NCI-H82 treated with DMSO at 0.1 percent for 48 hours (cell line): ENCODE measurements around the gene C3.

Experiments used
- DNase-seq: peaks from one replicate; lab custom pipeline; 2025; ENCODE audit not compliant: unreplicated experiment; lab: John Stamatoyannopoulos, UW

C3 gene

DNA sequence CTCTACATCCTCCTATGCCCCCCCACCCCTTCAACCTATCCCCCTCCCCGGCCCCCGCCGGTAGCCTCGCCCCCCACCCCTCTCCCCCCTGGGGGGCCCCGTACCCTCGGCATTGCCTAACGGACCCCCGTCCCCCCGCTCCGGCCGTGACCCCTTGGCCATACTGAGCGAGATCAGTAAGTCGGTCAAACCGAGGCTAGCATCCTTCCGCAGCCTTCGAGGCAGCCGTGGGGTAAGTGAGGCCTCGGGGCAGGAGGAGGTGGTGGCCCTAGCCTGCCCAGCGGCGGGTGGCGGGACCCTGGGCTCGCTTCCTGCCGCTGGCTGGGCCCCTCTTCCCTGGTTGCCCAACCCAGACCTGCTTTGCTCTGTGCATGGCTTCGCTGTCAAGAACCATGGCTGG, 25.5 kb upstream of the C3 start:
- DNase-seq, result no peak

DNA sequence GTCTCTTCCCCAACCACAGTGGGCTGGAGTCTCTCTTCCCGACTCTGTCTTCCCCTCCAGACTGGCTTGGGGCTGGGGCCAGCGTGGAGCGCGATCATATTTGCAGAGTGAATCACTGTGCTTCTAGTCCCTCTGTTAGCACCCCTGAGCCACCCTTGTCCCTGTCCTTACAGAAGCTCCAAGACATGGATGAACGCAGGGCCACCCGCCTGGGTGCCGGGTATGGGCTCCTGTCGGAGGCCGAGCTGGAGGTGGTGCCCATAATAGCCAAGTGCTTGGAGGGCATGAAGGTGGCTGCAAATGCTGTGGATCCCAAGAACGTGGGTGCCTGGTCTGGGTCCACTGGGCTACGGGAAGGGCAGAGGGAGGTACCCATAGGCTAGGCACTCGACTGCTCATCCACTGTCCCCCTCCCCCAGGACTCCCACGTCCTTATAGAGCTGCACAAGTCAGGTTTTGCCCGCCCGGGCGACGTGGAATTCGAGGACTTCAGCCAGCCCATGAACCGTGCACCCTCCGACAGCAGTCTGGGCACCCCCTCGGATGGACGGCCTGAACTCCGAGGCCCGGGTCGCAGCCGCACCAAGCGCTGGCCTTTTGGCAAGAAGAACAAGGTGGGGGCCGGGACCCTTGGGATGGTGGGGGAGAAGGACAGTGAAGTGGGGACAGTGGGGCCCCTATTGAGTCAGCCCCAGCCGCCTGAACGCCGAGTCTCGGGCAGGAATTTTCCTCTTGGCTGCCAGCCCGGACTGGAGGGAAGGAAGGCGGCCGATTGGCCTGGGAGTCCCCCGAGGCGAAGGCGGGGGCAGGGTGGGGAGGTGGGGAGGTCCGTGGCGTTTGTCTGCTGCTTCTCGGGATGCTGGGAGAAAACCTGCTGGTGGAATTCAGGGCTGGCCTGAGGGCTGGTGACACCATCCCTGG, 24.2 kb upstream of the C3 start:
- DNase-seq, result no peak

DNA sequence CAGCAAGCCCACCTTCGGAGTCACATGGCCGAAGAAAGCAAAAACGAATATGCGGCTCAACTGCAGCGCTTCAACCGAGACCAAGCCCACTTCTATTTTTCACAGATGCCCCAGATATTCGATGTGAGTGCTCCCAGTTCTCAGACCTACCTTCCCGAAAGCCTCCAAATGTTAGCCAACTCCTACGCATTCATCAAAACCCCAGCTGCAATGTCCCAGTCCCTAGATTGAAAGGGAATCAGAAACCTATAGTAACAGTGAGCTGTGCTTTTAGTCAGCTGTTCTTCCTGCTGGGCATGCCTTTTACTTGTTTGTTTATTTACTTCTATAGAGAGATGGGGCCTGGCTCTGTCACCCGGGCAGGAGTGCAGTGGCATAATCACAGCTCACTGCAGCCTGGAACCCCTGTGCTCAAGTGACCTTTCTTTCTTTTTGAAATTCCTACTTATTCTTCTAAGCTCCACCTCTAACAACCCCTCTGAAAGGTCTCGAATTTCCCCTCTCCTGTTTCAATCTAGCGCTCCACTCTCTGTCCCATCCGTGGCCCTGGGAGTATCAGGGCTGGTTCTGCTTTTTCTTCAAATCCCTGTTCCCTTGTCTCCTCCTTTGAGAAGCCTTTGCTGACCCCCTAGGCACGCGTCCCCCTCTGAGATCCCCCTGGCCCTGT, 23.4 kb upstream of the C3 start:
- no peak for DNase-seq

DNA sequence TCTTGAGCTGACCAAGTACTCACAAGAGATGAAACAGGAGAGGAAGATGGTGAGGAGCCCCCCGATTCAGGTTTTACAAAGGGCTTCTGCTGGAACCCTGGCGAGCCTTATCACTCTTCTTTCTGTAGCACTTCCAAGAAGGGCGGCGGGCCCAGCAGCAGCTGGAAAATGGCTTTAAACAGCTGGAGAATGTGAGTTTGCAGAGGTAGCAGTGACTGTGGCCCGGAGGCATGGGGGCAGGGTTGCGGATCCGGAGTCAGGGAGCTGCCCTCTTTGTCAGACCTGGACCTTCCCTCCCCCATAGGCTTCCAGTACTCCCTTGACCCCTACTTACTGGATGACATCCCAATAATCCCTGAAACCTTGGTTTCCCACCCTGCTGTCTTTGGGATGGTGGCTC, 22.6 kb upstream of the C3 start:
- DNase-seq, result no peak

DNA sequence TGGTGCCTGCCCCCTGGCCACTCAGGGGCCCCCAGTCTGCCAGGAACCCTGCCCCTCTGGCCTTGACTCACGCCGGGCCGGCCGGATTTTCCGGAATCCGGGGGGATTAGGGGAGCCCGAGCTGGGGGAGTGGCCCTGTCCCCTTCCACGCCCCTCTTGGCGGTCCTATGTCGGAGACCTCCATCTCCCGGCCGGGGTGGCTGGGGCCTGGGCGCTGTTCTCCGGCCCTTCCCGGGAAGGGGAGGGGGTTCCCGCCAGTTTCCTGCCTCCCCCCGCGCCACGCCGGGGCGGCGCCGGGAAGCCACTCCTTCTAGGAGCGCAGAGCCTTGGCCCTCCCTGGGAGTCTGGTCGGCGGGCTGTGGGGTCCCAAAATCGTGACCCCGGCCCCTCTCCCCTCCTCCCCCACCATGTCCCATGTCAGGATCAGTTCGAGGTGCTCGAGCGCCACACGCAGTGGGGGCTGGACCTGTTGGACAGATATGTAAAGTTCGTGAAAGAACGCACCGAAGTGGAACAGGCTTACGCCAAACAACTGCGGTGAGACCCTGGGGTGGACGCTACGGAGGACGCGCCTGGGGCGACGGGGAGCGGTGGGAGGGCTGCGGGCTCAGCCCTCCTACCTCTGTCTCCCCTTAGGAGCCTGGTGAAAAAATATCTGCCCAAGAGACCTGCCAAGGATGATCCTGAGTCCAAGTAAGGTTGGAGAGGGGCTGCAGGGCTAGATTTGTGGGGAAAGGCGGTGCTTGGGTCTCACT, 20.3 kb upstream of the C3 start:
- DNase-seq, result peak; percentile 8

DNA sequence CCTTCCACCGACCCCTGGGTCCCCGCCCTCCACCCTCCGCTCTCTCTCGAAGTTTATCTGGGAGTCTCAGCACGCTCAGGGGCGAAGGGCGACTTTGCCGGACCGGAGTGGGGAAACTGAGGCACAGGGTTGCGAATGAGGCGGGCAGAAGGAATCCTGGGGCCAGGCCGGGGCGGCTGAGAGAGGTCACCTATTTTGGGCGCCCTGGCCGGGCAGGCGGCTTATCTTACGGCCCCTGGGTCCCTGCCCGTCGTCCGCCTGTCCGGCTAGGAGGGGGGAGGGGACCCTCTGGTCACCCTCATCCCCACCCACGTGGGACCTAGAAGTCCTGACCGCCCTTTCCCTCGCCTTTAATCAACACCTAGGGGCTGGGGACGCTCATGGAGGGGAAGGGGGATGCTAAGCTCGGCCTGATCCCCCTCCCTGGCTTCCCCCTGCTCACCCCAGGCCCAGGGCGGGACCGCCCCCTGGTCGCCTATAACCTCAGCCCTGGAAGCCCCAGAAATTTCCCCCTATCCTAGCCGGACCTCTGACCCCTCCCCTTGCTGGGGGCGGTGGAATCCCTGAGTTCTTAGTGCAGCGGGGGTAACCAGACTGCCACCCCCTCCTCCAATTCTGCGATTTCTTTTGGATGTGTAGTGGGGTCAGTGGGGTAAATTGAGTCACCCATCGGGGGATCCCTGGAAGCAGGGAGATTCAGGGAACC, 19.6 kb upstream of the C3 start:
- no peak for DNase-seq

DNA sequence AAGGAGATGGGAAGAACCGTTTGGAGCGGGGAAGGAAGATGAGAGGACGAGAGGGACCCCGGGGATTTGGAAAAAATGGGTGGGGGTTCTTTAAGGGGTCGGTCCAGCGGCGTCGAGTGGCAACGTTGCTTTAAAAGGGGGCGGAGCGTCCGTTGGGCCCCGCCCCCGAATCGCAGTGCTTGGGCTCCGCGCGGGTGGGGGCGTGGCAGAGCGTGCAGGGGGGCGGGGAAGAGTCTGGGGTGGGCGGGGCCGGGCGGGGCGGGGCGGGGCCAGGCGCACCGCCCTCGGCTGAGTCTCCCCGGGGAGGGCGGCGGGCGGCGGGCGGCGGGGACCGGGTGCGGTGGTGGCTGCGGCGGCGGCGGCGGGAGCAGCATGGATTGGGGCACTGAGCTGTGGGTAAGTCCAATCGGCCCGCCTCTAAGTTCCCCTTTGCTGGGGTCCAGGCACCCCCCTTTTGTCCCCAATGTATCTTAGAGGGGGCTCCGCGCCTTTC, 19.0 kb upstream of the C3 start, which contains the start of gene TRIP10:
TSS of gene TRIP10 (plus strand) at position 291 of the 493 bp plus-strand sequence. CDS start at position 373, 82 bp downstream.
- peak; percentile 68 for DNase-seq

DNA sequence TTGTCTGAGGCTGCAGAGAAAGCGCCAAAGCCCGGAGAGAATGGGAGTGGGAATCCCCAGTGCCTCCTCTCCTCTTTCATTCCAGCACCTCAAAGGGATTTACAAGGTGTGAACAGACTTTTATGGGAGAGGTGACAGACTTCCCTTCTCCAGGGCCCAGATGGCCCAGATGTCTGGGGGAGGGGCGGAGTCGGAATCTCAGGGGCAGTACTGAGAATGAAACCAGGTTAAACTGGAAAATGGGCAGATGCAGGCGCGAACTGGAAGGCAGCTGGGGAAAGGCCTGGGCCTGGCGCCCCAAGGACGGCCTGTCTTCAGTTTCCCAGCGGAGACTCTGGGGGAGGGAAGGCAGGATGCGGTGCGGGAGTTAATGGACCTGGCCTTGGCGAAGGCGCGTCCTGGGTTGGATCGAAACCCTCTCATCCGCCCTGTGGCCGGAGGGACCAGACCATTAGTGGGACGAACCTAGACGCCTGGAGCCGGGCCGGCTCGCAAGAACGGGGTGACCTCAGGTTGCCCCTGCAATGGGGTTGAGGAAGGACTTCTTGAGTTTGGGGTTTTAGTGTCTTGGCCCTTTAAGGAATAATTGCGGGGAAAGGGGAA, 18.4 kb upstream of the C3 start:
- peak; percentile 83 for DNase-seq

DNA sequence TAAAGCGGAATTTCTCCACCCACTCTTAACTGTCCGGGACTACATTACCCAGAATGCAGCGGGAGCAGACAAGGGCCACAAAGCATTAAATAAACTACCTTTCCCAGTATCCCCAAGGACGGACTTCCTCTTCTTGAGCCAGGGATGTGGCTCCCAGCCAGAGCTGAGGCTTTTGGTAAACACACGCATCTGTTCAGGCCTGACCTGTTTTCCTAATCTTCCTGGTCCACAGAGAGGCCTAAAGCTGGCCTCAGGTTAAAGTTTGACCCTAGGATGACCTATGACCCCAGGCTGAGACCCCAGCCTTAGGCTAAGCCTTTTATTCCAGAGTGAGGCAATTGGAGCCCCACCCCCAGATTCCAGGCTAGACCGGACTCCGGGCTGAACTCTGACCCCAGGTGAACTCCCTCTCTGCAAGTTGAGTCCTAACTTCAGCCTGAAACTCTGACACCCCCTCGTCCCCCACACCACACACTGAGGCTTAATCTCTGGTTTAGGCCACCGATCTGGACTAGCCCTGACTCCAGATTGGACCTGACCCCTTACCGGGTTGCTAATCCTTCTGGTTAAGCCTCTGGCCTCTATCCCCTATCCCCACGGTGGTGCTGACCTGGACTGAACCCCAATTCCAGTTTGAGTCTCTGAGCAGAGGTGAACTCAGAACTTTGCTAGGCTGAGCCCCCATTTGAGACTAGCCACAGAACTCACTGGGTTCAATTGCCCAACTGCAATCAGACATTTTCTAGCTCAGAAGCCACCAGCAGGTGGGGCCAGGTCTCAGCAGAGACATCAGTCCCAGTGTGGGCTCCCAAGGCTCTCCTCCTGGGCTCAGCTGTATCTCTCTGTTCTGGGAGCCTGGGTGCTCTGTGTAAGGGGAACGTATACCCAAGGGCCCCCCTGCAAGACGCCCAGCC, 17.7 kb upstream of the C3 start:
- DNase-seq, result peak; percentile 83

DNA sequence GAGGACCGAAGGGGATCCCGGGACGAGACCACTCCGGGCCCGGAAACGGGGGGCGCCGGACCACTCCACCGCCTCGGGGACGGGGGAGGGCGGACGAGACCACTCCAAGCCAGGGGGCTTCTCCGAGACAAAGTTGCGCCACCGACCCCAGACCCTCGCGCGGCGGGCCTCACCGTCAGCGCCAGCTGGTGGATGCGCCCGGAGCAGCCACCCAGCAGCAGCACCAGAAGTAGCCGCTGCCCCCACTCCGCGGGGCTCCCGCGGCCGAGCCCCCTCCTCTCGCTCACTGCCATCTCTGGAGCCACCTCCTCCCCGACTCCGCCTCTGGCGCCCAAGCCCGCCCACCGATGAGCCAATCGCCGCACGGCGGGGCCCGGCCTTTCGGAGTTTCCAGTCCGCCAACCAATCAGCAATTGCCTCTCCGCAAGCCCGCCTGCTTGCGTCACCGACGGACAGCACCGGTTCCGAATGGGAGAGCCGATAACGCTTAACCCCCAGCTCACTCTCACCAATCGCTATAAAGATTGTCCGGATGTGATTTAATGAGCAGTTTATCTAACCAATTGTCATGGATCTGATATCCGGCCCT, 16.9 kb upstream of the C3 start, which contains the start of gene GPR108:
TSS of gene GPR108 (minus strand) at position 297 of the 589 bp plus-strand sequence. CDS start at position 293, 4 bp downstream.
- DNase-seq, result peak; percentile 97

DNA sequence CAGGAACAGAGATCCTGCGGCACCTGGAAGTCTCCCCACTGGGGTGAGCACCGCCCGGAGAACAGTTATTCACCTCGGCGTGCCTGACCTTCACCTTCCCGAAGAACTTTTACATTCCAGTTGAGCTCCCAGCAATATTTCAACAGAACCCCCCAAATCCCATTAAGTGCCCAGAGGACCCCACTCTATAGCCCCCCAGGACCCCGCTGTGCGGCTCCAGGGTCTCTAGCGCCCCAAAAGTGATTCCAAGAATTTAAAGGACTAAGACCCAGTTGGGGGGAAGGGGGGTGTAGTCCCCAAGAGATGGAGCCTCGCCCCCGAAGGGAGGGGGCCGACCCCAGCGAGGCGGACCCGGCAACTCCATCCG, 16.4 kb upstream of the C3 start:
- DNase-seq, result no peak

DNA sequence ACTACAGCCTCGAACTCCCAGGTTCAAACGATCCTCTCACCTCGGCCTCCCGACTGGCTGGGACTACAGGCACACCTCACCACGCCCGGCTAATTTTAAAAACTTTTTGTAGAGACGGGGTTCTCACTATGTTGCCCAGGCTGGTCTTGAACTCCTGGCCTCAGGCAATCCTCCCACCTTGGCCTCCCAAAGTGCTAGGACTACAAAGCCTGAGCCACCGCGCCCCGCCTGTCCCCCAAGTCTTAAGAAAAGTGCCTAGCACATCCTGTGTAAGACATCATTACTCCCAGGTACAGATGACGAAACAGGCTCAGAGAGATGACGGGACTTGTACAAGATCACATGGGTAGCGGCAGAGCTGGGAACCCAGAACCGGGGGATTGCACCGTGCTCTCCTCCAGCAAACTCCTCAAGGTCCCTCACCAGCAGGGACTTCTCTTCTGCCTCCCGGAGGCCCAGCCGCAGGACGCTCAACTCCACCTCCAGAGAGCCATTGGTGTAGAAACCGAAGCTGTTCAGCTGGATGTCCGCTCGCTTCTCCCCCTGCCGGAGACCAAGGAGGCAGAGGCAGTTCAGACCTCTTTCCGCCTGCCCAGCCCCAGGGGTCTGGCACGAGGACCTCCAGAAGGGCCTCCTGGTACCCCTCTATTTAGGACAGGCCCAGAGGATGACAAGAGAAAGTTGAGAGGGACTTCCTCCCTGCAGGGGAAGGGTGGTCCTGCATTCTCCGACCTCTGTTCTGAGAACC, 15.9 kb upstream of the C3 start:
- DNase-seq, result no peak

DNA sequence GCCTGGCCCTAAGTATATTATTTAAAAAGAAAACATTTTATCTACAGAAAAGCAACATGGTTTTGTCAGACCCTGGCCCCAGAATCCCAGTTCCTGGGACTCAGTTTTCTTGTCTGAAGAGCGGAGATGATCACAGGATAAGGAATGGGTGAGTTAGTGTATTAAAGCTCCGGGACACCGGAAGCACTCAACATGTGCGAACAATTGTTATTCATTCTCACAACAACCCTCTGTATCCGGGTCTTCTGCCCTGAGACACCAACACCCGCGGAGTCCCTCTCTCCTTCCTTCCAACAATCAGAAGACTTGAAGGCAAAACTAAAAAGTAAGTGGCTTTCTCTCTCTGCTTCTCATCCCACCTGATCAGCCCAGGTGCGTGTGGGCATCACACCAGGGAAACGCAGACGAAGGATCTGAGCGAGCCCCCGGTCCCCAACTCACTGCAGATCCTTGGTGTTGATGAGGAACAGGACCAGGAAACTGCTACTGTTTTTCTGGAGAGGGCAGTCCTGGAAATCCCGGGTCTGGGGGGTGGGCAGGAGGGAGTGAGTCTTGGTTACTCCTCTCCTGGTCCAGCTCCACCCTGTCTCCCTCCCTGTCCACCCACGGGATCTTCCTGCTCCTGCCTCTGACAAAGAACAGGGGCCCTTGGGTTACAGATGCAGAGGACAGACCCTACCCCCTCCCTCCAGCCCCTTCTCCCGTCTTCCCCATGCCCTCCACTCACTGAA, 14.9 kb upstream of the C3 start:
- DNase-seq, result no peak

DNA sequence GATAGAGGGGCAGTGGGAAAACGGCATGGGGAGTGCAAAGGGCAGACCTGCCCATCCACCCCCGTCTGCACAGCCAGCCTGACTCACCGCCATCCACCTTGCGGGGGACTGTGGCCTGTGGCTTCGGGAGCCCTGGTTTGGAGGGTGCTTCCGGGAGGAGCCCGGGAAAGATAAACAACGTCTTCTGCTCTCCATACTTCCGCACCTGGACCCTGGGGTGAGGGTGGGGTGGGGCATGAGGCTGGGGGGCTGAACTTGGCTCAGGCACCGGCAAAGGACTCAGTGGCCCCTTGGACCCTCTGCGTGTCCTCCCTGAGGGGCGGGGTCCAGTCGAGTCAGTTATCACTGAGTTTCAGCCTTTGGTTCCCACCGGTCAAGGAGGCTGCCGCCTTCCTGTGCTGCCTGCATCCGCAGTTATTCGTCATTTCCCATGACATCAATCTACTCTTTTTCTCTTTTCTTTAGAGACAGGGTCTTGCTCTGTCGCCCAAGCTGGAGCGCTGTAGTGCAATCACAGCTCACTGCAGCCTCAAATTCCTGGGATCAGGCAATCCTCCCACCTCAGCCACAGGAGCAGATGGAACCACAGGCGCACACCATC, 13.7 kb upstream of the C3 start:
- DNase-seq, result no peak

DNA sequence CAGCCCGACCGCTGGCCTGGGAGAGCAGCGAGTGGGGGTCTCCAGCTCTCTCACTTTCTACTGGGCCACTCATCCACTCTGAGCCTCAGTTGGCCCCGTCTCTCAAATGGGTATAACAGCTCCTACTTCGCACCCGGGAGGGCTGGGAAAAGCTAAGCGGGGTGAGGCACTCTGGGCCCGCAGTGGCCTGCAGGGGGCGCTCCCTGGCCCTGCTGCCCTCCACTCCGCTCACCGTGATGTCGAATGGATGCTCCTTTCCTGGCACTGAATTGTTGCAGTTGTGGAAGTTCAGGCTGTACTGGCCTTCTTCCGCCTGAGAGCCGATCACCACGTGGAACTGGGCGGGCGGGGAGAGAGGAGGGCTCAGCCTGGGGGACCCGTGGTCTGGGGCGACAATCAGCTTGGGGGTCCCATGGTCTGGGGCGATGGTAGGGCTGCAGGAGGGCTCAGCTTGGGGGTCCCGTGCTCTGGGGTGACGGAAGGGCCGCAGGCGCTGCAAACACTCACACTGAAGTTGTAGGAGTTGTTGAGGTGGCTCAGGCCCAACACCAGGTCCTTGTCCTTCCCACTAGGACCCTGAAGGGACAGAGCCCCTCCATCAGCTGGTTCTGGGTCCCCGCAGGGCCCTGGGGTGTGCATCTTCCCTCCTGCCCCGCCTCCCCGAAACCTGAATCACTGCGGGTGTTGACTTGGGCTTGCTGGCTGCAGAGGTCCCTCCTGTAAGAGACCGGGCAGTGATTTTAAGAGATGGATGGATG, 13.1 kb upstream of the C3 start:
- DNase-seq, result no peak

DNA sequence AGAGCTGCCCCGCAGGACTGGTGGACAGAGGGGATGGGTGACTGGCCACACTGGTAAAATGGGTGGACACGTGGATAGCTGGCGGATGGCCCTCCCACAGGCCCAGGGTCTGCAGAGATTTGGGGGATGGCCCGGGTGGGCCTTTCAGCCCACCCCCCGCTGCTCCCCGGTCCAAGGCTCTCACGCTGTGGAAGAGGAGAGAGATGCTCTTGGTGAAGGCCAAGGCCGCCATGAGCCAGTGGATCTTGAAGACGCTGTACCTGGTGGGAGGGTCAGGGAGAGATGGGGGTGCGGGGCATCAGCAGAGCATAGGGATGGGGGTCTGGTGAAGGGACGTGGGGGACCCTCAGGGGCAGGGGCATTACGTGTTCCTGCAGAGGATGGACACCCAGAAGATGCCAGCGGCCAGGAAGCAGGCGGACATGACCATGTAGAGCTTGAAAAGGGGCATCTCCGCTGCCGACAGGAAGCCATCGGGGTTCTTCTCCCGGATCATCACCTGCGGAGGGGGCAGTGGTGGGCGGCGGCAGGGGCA, 12.4 kb upstream of the C3 start:
- DNase-seq, result no peak
